ENCODE data around the gene IL22.

- TF ChIP-seq CTCF (optimal IDR thresholded peaks at IDR 0.05 in 1 of 3, IDR thresholded peaks at IDR 0.05 in 1 of 3, conservative IDR thresholded peaks at IDR 0.05 in 1 of 3; ENCODE audit: extremely low read depth in 1 of 3, insufficient read depth in 2 of 3, low read length in 3 of 3) (no peak), EZH2 (IDR thresholded peaks at IDR 0.05; ENCODE audit: low read length) (no peak)
Measured at GRCh38 chr12:68227356-68227755, 26.0 kb downstream of the IL22 start.

Data from keratinocyte (primary cell).